MV-4-11 (cell line): ENCODE data around the gene ZBTB39.
"Not testable (repeated sequence)": the region's sequence is repeated elsewhere in the genome, so short reads cannot be mapped to it uniquely, and the experiment has no call there.

Experiments
- DNase-seq: peaks from one replicate; lab custom pipeline; 2025; lab: John Stamatoyannopoulos, UW

Gene ZBTB39

GRCh38 chr12:56980268-56980667, 26.1 kb downstream of the ZBTB39 start:
- no peak for DNase-seq

GRCh38 chr12:56979628-56980027, 26.7 kb downstream of the ZBTB39 start:
- DNase-seq, result no peak

GRCh38 chr12:56978397-56979138, 27.8 kb downstream of the ZBTB39 start:
- DNase-seq, result no peak

DNA sequence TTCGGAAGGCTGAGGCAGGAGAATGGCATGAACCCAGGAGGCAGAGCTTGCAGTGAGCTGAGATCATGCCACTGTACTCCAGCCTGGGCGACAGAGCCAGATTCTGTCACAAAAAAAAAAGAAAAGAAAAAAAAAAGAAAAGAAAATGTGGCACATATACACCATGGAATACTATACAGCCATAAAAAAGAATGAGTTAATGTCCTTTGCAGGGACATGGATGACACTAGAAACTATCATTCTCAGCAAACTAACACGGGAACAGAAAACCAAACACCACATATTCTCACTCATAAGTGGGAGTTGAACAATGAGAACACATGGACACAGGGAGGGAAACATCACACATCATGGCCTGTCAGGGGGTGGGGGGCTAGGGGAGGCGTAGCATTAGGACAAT, 29.0 kb downstream of the ZBTB39 start:
- DNase-seq, result not testable (repeated sequence)

DNA sequence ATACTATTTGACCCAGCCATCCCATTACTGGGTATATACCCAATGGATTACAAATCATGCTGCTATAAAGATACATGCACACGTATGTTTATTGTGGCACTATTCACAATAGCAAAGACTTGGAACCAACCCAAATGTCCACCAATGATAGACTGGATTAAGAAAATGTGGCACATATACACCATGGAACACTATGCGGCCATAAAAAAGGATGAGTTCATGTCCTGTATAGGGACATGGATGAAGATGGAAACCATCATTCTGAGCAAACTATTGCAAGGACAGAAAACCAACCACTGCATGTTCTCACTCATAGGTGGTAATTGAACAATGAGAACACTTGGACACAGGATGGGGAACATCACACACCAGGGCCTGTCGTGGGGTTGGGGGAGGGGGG, 32.1 kb downstream of the ZBTB39 start:
- not testable (repeated sequence) for DNase-seq

- DNase-seq, result peak; percentile 21
These were observed 37.4 kb downstream of the ZBTB39 start for GRCh38 chr12:56968910-56969309.

- not testable (repeated sequence) for DNase-seq
These were observed 40.2 kb downstream of the ZBTB39 start for GRCh38 chr12:56965997-56966642.

- not testable (repeated sequence) for DNase-seq
These were observed 41.2 kb downstream of the ZBTB39 start for GRCh38 chr12:56965124-56965523.

DNA sequence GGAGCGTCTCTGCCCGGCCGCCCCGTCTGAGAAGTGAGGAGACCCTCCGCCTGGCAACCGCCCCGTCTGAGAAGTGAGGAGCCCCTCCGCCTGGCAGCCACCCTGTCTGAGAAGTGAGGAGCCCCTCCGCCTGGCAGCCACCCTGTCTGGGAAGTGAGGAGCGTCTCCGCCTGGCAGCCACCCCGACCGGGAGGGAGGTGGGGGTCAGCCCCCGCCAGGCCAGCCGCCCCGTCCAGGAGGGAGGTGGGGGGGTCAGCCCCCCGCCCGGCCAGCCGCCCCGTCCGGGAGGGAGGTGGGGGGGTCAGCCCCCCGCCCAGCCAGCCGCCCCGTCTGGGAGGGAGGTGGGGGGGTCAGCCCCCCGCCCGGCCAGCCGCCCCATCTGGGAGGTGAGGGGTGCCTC, 42.8 kb downstream of the ZBTB39 start:
- not testable (repeated sequence) for DNase-seq

DNA sequence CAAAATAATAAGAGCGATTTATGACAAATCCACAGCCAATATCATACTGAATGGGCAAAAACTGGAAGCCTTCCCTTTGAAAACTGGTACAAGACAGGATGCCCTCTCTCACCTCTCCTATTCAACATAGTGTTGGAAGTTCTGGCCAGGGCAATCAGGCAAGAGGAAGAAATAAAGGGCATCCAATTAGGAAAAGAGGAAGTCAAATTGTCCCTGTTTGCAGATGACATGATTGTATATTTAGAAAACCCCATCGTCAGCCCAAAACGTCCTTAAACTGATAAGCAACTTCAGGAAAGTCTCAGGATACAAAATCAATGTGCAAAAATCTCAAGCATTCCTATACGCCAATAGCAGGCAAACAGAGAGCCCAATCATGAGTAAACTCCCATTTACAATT, 44.1 kb downstream of the ZBTB39 start:
- DNase-seq, result not testable (repeated sequence)

GRCh38 chr12:56958422-56958821, 47.9 kb downstream of the ZBTB39 start:
- DNase-seq, result no peak

GRCh38 chr12:56957229-56958052, 48.9 kb downstream of the ZBTB39 start, which contains the start of gene RDH16:
RDH16 (minus strand) TSS chr12:56957608; CDS start chr12:56957462, 146 bp downstream.
- DNase-seq, result no peak

DNA sequence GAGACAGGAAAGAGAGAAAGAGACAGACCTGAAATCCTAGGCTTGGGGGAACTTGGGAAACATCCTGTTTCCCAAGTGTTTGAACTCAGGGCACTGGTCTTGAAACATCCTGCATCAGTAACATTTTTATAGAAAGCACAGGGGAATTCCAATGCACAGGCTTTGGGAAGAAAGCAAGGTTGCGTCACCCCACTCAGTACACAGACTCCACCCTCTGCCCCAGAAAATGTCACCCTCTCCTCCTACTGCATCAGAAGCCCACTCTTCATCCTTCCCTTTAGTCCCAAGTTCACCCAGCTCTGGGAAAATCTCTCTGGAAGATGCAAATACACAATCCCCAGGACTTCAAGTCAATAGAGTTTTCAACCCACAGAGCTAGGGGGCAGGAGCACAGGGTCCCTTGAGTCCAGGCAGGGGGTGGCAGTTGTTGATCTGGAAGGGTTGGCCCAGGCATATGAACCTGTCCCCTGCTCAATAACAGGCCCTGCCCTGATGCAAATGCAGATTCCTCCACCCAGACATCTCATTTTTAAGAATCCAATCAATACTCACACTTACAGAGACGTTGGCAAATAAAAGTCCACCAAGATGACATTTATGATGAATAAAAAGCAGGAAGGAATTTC, 50.6 kb downstream of the ZBTB39 start:
- DNase-seq, result no peak

DNA sequence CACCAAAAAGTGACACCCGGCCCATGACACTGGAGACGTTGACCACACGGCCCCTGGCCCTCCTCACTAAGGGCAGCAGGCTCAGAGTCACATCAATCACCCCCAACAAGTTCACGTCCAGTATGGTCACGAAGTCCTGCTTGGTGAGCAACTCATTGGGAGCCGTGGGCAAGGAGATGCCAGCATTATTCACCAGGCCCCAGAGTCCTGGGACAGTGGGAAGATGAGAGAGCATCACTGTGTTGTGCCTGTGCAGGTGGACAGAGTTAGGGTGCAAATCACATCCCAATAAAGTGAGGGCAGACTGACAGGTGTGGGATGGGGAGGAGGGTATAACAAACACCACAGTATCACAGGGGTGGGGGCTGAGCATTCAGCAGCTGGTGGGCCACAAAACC, 51.4 kb downstream of the ZBTB39 start:
- no peak for DNase-seq

GRCh38 chr12:56954057-56954957, 52.0 kb downstream of the ZBTB39 start:
- no peak for DNase-seq

- DNase-seq, result no peak
These were observed 53.0 kb downstream of the ZBTB39 start for GRCh38 chr12:56953314-56953713.

DNA sequence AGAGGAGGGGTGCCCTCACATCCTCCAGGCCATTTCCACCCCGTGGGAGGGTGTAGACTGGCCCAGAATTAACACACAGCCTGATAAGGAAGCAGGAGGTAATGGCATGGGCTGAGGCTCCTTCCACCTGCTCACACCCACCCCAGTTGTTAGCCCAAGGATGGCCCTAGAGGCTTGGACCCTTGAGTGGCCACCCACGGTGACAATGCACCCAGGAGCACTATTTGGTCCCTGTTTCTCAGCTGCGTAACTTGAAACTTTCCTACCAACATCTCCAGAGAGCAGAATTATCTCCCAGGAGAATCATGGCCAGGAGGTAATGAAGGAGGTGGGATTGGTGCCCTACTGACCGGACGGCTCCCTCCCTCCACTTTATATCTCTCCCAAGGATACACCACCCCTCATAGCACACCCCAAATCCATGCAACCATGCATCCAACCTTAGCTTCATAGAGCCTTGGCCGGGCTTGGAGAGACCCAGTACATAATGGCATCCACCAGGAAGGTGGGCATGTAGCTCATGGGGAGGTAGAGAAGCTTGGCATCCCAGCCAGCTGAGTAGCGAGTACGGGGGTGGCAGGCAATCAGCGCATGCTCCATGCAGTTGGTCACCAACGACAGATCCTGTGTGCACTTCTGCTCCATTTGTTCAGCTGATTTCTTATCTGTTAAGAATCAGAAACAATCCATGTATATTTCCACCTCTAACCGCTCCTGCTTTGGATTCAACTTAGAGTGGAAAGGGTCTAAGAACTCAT, 54.6 kb downstream of the ZBTB39 start:
- DNase-seq, result no peak

- DNase-seq, result no peak
These were observed 57.5 kb downstream of the ZBTB39 start for GRCh38 chr12:56948881-56949280.
